Thoracic aorta (tissue), 2 donors: ENCODE measurements around the gene SGCD. TPM values are rescaled to one million over a fixed set of nuclear protein-coding genes. Genes with fewer than 3 reads are reported as not detected.

Experiments used
- ATAC-seq: fragments of 150-250 bp; one replicate; pipeline ENCODE4 v1.8.0; 2017; ENCODE audit warnings: low read depth; ENCODE audit not compliant: insufficient number of reproducible peaks, low FRiP score
- DNase-seq: peaks from one replicate; pipeline ENCODE4 v3.0.0-alpha.2; 2020; ENCODE audit warnings: low spot score
- H3K27ac ChIP-seq, 2 donors: fragments of 200-600 bp; sonication (generic); 1 replicate in 1 of 2; 2 replicates in 1 of 2; pipeline ENCODE4 v1.5.1; 2016; ENCODE audit warnings: mild to moderate bottlenecking in 2 of 2, moderate library complexity in 2 of 2
- H3K27me3 ChIP-seq: fragments of 200-600 bp; sonication (generic); replicated peaks from 2 replicates; pipeline ENCODE4 v1.6.0; 2016; ENCODE audit warnings: mild to moderate bottlenecking; ENCODE audit not compliant: insufficient read depth
- H3K36me3 ChIP-seq: fragments of 200-600 bp; sonication (generic); one replicate; pipeline ENCODE4 v1.5.1; 2016
- H3K4me1 ChIP-seq, 2 donors: fragments of 200-600 bp; sonication (generic); 1 replicate in 1 of 2; 2 replicates in 1 of 2; pipeline versions ENCODE4 v1.5.1 to v1.6.0; 2016; ENCODE audit warnings: low read depth in 2 of 2, mild to moderate bottlenecking in 1 of 2; ENCODE audit not compliant: control insufficient read depth in 1 of 2
- H3K4me3 ChIP-seq: fragments of 200-600 bp; sonication (generic); 2 replicates; pipeline ENCODE4 v1.5.1; 2016; ENCODE audit warnings: mild to moderate bottlenecking
- H3K9me3 ChIP-seq: fragments of 200-600 bp; sonication (generic); 2 replicates; pipeline ENCODE4 v1.5.1; 2016
- total RNA-seq, 2 donors: library from RNA; depleted of rRNA; stranded (reverse); fragments of >200 nt; gene quantifications; one replicate each; pipeline versions ENCODE4 v1.1.0 to v1.2.3, GENCODE V29; 2016
- TF ChIP-seq, protein P1 (sequence below): fragments of 200-600 bp; sonication (generic); IDR thresholded peaks from one replicate; pipeline ENCODE4 v1.5.1; 2019; ENCODE audit warnings: antibody characterized with exemption

The SGCD gene
- total RNA-seq, 2 donors from 2014 or later: 20.4 to 40.3 TPM

DNA sequence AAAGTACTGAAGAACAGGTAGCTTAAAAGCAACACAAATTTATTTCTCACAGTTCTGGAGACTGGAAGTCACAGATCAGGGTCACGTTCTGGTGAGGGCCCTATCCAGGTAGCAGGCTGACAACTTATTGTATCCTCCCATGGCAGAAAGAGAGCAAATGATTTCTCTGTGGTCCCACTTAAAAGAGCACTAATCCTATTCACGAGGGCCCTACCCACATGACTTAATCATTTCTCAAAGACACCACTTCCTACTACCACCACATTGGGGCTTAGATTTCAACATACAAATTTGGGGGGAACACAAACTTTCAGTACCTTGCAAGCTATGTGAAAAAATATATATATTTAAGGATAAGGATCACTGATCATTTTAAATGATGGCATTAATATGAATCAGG is 447.3 kb downstream of the SGCD start:
- Histone ChIP-seq H3K27ac (no peak overlapping the region), H3K4me1 (no peaks in the 10 kb centered on the region), H3K36me3 (no peaks in the 10 kb centered on the region), H3K27me3 (no peaks in the 10 kb centered on the region), H3K9me3 (no peaks in the 10 kb centered on the region), H3K4me3 (no peak overlapping the region)
- TF ChIP-seq, protein P1, sequence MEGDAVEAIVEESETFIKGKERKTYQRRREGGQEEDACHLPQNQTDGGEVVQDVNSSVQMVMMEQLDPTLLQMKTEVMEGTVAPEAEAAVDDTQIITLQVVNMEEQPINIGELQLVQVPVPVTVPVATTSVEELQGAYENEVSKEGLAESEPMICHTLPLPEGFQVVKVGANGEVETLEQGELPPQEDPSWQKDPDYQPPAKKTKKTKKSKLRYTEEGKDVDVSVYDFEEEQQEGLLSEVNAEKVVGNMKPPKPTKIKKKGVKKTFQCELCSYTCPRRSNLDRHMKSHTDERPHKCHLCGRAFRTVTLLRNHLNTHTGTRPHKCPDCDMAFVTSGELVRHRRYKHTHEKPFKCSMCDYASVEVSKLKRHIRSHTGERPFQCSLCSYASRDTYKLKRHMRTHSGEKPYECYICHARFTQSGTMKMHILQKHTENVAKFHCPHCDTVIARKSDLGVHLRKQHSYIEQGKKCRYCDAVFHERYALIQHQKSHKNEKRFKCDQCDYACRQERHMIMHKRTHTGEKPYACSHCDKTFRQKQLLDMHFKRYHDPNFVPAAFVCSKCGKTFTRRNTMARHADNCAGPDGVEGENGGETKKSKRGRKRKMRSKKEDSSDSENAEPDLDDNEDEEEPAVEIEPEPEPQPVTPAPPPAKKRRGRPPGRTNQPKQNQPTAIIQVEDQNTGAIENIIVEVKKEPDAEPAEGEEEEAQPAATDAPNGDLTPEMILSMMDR: no peak
- DNase-seq: no peak
- no peak for ATAC-seq

DNA sequence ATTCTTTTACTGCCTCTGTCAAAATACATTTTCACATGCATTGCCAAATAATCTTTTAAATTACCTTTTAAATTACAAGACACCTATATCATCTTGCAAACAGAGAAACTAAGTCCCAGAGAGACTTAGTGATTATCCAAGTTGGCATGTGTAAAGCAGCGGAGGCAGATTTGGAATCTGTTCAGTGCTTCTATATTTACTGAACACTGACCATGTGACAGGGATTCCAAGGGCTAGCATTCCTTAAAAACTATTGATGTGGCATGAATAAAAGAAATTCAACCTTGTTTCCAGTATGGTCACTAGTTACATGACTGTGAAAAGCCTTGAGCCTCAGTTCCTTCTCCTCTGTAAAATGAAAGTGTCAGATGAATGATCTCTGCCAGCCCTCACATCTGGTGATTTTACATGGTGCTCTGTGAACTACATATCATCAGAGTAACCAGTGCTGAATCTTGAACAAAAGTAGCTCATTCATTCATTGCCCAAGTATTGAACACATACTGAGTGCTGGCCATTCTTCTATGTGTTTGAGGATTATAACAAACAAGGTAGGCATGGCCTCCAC is 451.3 kb downstream of the SGCD start:
- no peaks in the 10 kb centered on the region for H3K9me3 ChIP-seq
- DNase-seq (no peak), ATAC-seq (no peak)
- no peaks in the 10 kb centered on the region for H3K36me3 ChIP-seq
- no peak overlapping the region for H3K4me3 ChIP-seq
- H3K27ac ChIP-seq: no peak overlapping the region
- H3K27me3 ChIP-seq: no peaks in the 10 kb centered on the region
- no peaks in the 10 kb centered on the region for H3K4me1 ChIP-seq
- TF ChIP-seq, protein P1: no peak

DNA sequence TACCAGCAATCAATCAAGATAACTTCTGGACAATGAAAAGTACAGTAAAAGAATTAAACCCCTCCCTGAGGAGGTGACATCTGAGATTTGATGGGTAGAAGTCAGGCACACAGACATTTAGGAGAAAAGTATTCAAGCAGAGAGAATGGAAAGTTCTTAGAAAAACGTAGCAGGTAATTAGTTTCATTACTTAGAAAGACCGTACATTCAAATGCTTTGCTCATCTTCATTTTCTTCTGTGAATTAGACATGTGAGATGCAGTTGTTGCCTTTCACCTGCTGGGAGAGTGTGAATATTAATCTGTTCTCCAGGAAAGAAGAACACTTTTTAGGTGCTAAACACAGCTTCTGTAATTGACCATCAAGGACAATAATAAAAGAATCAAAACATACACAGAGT is 451.8 kb downstream of the SGCD start:
- Histone ChIP-seq H3K27ac (no peak overlapping the region), H3K4me1 (no peaks in the 10 kb centered on the region), H3K36me3 (no peaks in the 10 kb centered on the region), H3K9me3 (no peaks in the 10 kb centered on the region), H3K27me3 (no peaks in the 10 kb centered on the region), H3K4me3 (no peak overlapping the region)
- ATAC-seq (no peak), DNase-seq (no peak)
- TF ChIP-seq, protein P1: no peak

DNA sequence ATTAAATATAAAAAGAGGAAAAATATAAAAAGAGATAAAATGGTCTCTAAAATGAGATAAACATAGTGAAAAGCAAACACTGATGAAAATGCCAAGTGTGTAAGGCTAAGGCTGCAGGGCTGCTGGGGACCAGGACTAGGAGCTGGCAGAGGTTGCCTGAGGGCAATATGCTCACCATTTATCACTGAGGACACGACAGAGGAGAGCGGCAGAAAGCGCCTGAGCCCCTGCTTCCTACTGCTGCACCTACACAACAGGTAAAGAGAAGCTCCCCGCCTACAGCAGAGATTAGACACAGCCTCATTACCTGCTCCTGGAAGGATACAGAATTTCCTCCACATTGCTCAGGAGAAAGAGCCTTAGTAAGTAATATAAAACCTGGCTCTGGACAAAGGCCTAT is 452.5 kb downstream of the SGCD start:
- H3K27ac ChIP-seq: no peak overlapping the region
- H3K9me3 ChIP-seq: no peaks in the 10 kb centered on the region
- no peak for DNase-seq
- TF ChIP-seq, protein P1: no peak
- no peaks in the 10 kb centered on the region for H3K4me1 ChIP-seq
- no peaks in the 10 kb centered on the region for H3K27me3 ChIP-seq
- no peak for ATAC-seq
- no peaks in the 10 kb centered on the region for H3K36me3 ChIP-seq
- H3K4me3 ChIP-seq: no peak overlapping the region

DNA sequence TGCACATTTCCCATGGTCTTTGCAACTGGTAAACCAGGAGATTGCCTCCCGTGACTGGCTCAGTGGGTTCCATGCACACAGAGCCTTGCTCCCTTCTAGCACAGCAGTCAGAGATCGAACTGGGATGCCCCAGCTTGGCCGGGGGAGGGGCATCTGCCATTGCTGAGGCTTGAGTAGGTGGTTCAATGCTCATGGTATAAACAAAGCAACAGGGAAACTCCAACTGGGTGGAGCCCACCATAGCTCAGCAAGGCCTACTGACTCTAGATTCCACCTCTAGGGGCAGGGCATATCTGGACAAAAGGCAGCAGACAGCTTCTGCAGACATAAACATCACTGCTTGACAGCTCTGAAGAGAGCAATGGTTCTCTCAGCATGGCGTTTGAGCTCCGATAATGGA is 456.1 kb downstream of the SGCD start:
- no peak for DNase-seq
- Histone ChIP-seq H3K27ac (no peak overlapping the region), H3K4me3 (no peak overlapping the region), H3K4me1 (no peaks in the 10 kb centered on the region), H3K36me3 (no peaks in the 10 kb centered on the region), H3K9me3 (no peaks in the 10 kb centered on the region), H3K27me3 (no peaks in the 10 kb centered on the region)
- ATAC-seq: no peak
- TF ChIP-seq, protein P1: no peak
